HG03442 (cell line): ENCODE data around the gene PIK3R4.

Experiments used
- ATAC-seq: cut with Tn5 transposase; IDR thresholded peaks from one replicate; pipeline ENCODE4 v1.9.1; 2021; ENCODE audit warnings: mild to moderate bottlenecking, moderate library complexity; ENCODE audit not compliant: unreplicated experiment

PIK3R4 gene

GRCh38 chr3:130688697-130689470, 57.7 kb downstream of the PIK3R4 start:
- no peak for ATAC-seq

GRCh38 chr3:130688015-130688688, 58.5 kb downstream of the PIK3R4 start:
- ATAC-seq = no peak

GRCh38 chr3:130687327-130687726, 59.3 kb downstream of the PIK3R4 start:
- ATAC-seq = no peak

GRCh38 chr3:130686833-130687232, 59.8 kb downstream of the PIK3R4 start:
- no peak for ATAC-seq

- ATAC-seq = no peak
Measured at GRCh38 chr3:130682131-130682530, 64.5 kb downstream of the PIK3R4 start.

- ATAC-seq = no peak
Measured at GRCh38 chr3:130679218-130679617, 67.4 kb downstream of the PIK3R4 start.

- no peak for ATAC-seq
Measured at GRCh38 chr3:130677343-130677742, 69.3 kb downstream of the PIK3R4 start.

GRCh38 chr3:130671545-130672312, 74.9 kb downstream of the PIK3R4 start:
- ATAC-seq = no peak

GRCh38 chr3:130669740-130670139, 76.9 kb downstream of the PIK3R4 start:
- ATAC-seq = no peak

- no peak for ATAC-seq
Measured at GRCh38 chr3:130663092-130663491, 83.5 kb downstream of the PIK3R4 start.

- ATAC-seq = no peak
Measured at GRCh38 chr3:130662501-130662996, 84.1 kb downstream of the PIK3R4 start.

GRCh38 chr3:130661140-130661891, 85.3 kb downstream of the PIK3R4 start:
- ATAC-seq = no peak

GRCh38 chr3:130659911-130660310, 86.7 kb downstream of the PIK3R4 start:
- ATAC-seq = no peak

GRCh38 chr3:130658678-130659077, 88.0 kb downstream of the PIK3R4 start:
- no peak for ATAC-seq

- ATAC-seq = no peak
Measured at GRCh38 chr3:130656627-130657026, 90.0 kb downstream of the PIK3R4 start.

GRCh38 chr3:130654921-130655320, 91.7 kb downstream of the PIK3R4 start:
- ATAC-seq = no peak

GRCh38 chr3:130654091-130654490, 92.5 kb downstream of the PIK3R4 start:
- no peak for ATAC-seq

GRCh38 chr3:130649061-130649654, 97.5 kb downstream of the PIK3R4 start:
- no peak for ATAC-seq

- no peak for ATAC-seq
Measured at GRCh38 chr3:130648293-130648692, 98.3 kb downstream of the PIK3R4 start.

GRCh38 chr3:130645261-130645660, 101.4 kb downstream of the PIK3R4 start:
- no peak for ATAC-seq
